Suprapubic skin (tissue), 4 donors: ENCODE data around the gene PINK1.

Experiments
- EP300 ChIP-seq: sonication (generic); formaldehyde crosslinking; IDR thresholded peaks from one replicate; pipeline ENCODE4 v1.6.1; 2017; ENCODE audit warnings: antibody characterized with exemption
- POLR2A ChIP-seq, 2 donors: fragments of 450-650 bp; IDR thresholded peaks; one replicate each; pipeline ENCODE4 v1.6.1; 2017; ENCODE audit warnings: antibody characterized with exemption in 2 of 2, mild to moderate bottlenecking in 2 of 2, moderate library complexity in 2 of 2
- POLR2AphosphoS5 ChIP-seq, 3 donors: sonication (generic); formaldehyde crosslinking; IDR thresholded peaks; one replicate each; pipeline ENCODE4 v1.6.1; 2017; ENCODE audit warnings: antibody characterized with exemption in 3 of 3
- TF ChIP-seq, protein P1 (sequence below), 2 donors: fragments of 200-600 bp in 1 of 2; fragments of 450-650 bp in 1 of 2; sonication (generic) in 1 of 2; IDR thresholded peaks; one replicate each; pipeline ENCODE4 v1.5.1; 2016 to 2019; ENCODE audit warnings: antibody characterized with exemption in 2 of 2, mild to moderate bottlenecking in 1 of 2, moderate library complexity in 1 of 2

GRCh38 chr1:20691872-20692271, 58.6 kb downstream of the PINK1 start:
- no peak for TF ChIP-seq POLR2A (IDR thresholded peaks at IDR 0.05)
- TF ChIP-seq, protein P1, sequence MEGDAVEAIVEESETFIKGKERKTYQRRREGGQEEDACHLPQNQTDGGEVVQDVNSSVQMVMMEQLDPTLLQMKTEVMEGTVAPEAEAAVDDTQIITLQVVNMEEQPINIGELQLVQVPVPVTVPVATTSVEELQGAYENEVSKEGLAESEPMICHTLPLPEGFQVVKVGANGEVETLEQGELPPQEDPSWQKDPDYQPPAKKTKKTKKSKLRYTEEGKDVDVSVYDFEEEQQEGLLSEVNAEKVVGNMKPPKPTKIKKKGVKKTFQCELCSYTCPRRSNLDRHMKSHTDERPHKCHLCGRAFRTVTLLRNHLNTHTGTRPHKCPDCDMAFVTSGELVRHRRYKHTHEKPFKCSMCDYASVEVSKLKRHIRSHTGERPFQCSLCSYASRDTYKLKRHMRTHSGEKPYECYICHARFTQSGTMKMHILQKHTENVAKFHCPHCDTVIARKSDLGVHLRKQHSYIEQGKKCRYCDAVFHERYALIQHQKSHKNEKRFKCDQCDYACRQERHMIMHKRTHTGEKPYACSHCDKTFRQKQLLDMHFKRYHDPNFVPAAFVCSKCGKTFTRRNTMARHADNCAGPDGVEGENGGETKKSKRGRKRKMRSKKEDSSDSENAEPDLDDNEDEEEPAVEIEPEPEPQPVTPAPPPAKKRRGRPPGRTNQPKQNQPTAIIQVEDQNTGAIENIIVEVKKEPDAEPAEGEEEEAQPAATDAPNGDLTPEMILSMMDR (IDR thresholded peaks at IDR 0.05), result no peak
- TF ChIP-seq POLR2AphosphoS5 (IDR thresholded peaks at IDR 0.05), result no peak
- TF ChIP-seq EP300, result no peak
